Mucosa of rectum (tissue), 2 donors: ENCODE data around the gene PI4KA.
"Not testable (repeated sequence)": the region's sequence is repeated elsewhere in the genome, so short reads cannot be mapped to it uniquely, and the experiment has no call there.

Experiments used
- H3K27ac ChIP-seq, 2 donors: one replicate each; pipeline ENCODE4 v1.7.0; 2013; ENCODE audit warnings: inconsistent platforms in 2 of 2, low read depth in 2 of 2, low read length in 2 of 2
- H3K27me3 ChIP-seq, 2 donors: one replicate each; pipeline ENCODE4 v1.7.0; 2013; ENCODE audit warnings: low read length in 2 of 2; ENCODE audit not compliant: control insufficient read depth in 2 of 2, insufficient read depth in 2 of 2
- H3K36me3 ChIP-seq, 2 donors: one replicate each; pipeline ENCODE4 v1.7.0; 2013; ENCODE audit warnings: low read length in 2 of 2; ENCODE audit not compliant: control insufficient read depth in 2 of 2, insufficient read depth in 2 of 2
- H3K4me1 ChIP-seq, 2 donors: one replicate each; pipeline ENCODE4 v1.7.0; 2013; ENCODE audit warnings: low read length in 2 of 2, mild to moderate bottlenecking in 1 of 2; ENCODE audit not compliant: control insufficient read depth in 2 of 2, insufficient read depth in 2 of 2
- H3K4me3 ChIP-seq, 2 donors: one replicate each; pipeline ENCODE4 v1.7.0; 2013; ENCODE audit warnings: low read length in 2 of 2
- H3K9ac ChIP-seq, 2 donors: one replicate each; pipeline ENCODE4 v1.7.0; 2013; ENCODE audit warnings: low read length in 2 of 2, low read depth in 1 of 2, mild to moderate bottlenecking in 1 of 2
- H3K9me3 ChIP-seq, 2 donors: one replicate each; pipeline ENCODE4 v1.7.0; 2013; ENCODE audit warnings: low read length in 2 of 2; ENCODE audit not compliant: control insufficient read depth in 2 of 2
- donor health status: healthy.
- donor health status: Normal muscosa, but diverticular disease.

Gene PI4KA

GRCh38 chr22:20777420-20778177, 81.0 kb downstream of the PI4KA start:
- Histone ChIP-seq H3K9me3 (no peaks in the 10 kb centered on the region), H3K27ac (peak overlapping the region; percentile 68 to 76), H3K36me3 (peaks cover 6 to 23% of the 10 kb centered on the region in 2 donors), H3K4me1 (peaks cover 5 to 7% of the 10 kb centered on the region in 2 donors), H3K9ac (peak overlapping the region in 1 of 2 donors; percentile 36), H3K27me3 (no peaks in the 10 kb centered on the region), H3K4me3 (no peak overlapping the region)

- peak overlapping the region; percentile 68 to 76 for H3K27ac ChIP-seq
- no peaks in the 10 kb centered on the region for H3K9me3 ChIP-seq
- no peak overlapping the region for H3K4me3 ChIP-seq
- H3K27me3 ChIP-seq: no peaks in the 10 kb centered on the region
- H3K4me1 ChIP-seq: peaks cover 5 to 7% of the 10 kb centered on the region in 2 donors
- H3K36me3 ChIP-seq: peaks cover 6 to 18% of the 10 kb centered on the region in 2 donors
- H3K9ac ChIP-seq: no peak overlapping the region
Measured at GRCh38 chr22:20776624-20777405, 81.8 kb downstream of the PI4KA start.

- H3K9ac ChIP-seq: no peak overlapping the region
- no peak overlapping the region for H3K4me3 ChIP-seq
- no peak overlapping the region for H3K27ac ChIP-seq
- H3K4me1 ChIP-seq: peaks cover 5 to 7% of the 10 kb centered on the region in 2 donors
- no peaks in the 10 kb centered on the region for H3K27me3 ChIP-seq
- H3K36me3 ChIP-seq: peaks cover 2 to 18% of the 10 kb centered on the region in 2 donors
- H3K9me3 ChIP-seq: no peaks in the 10 kb centered on the region
Measured at GRCh38 chr22:20775342-20775895, 83.2 kb downstream of the PI4KA start.

GRCh38 chr22:20774882-20775281, 83.7 kb downstream of the PI4KA start:
- H3K27me3 ChIP-seq: no peaks in the 10 kb centered on the region
- no peaks in the 10 kb centered on the region for H3K9me3 ChIP-seq
- no peak overlapping the region for H3K4me3 ChIP-seq
- H3K36me3 ChIP-seq: peaks cover 2 to 18% of the 10 kb centered on the region in 2 donors
- peaks cover 5 to 7% of the 10 kb centered on the region in 2 donors for H3K4me1 ChIP-seq
- no peak overlapping the region for H3K27ac ChIP-seq
- H3K9ac ChIP-seq: no peak overlapping the region

GRCh38 chr22:20773793-20774212, 84.8 kb downstream of the PI4KA start, which contains the start of gene SERPIND1:
Gene SERPIND1 (plus strand): TSS chr22:20774113. CDS start chr22:20779313, 5,200 bp downstream.
- H3K36me3 ChIP-seq: peaks cover 0 to 12% of the 10 kb centered on the region in 2 donors
- H3K27ac ChIP-seq: no peak within 1 kb of the TSS
- H3K27me3 ChIP-seq: no peaks in the 10 kb centered on the region
- peaks cover 5 to 7% of the 10 kb centered on the region in 2 donors for H3K4me1 ChIP-seq
- H3K9me3 ChIP-seq: no peaks in the 10 kb centered on the region
- no peak within 1 kb of the TSS for H3K4me3 ChIP-seq
- no peak within 1 kb of the TSS for H3K9ac ChIP-seq

- Histone ChIP-seq H3K27ac (no peak overlapping the region), H3K4me3 (no peak overlapping the region), H3K27me3 (no peaks in the 10 kb centered on the region), H3K36me3 (peaks cover 0 to 7% of the 10 kb centered on the region in 2 donors), H3K4me1 (no peaks in the 10 kb centered on the region), H3K9me3 (no peaks in the 10 kb centered on the region), H3K9ac (no peak overlapping the region)
Measured at GRCh38 chr22:20771918-20772625, 86.5 kb downstream of the PI4KA start.

GRCh38 chr22:20769496-20769826, 89.2 kb downstream of the PI4KA start:
- H3K9me3 ChIP-seq, H3K27me3 ChIP-seq, H3K4me1 ChIP-seq, H3K27ac ChIP-seq, H3K9ac ChIP-seq, H3K4me3 ChIP-seq: not testable (repeated sequence)
- H3K36me3 ChIP-seq: peaks cover 10 to 20% of the 10 kb centered on the region in 2 donors

- no peak overlapping the region for H3K4me3 ChIP-seq
- H3K27me3 ChIP-seq: no peaks in the 10 kb centered on the region
- H3K4me1 ChIP-seq: no peaks in the 10 kb centered on the region
- H3K36me3 ChIP-seq: peaks cover 24 to 34% of the 10 kb centered on the region in 2 donors
- H3K9ac ChIP-seq: no peak overlapping the region
- H3K27ac ChIP-seq: no peak overlapping the region
- H3K9me3 ChIP-seq: no peaks in the 10 kb centered on the region
Measured at GRCh38 chr22:20766530-20766929, 92.1 kb downstream of the PI4KA start.

- peaks cover 24 to 39% of the 10 kb centered on the region in 2 donors for H3K36me3 ChIP-seq
- H3K9me3 ChIP-seq: no peaks in the 10 kb centered on the region
- no peak overlapping the region for H3K4me3 ChIP-seq
- H3K27me3 ChIP-seq: no peaks in the 10 kb centered on the region
- H3K4me1 ChIP-seq: no peaks in the 10 kb centered on the region
- no peak overlapping the region for H3K27ac ChIP-seq
- no peak overlapping the region for H3K9ac ChIP-seq
Measured at GRCh38 chr22:20765938-20766337, 92.7 kb downstream of the PI4KA start.
